ENCODE results near the gene POU2AF2. TPM values are rescaled to one million over a fixed set of nuclear protein-coding genes. Genes with fewer than 3 reads are reported as not detected.

Gene POU2AF2
- total RNA-seq, 1 experiment from 2014 or later = not detected

DNA sequence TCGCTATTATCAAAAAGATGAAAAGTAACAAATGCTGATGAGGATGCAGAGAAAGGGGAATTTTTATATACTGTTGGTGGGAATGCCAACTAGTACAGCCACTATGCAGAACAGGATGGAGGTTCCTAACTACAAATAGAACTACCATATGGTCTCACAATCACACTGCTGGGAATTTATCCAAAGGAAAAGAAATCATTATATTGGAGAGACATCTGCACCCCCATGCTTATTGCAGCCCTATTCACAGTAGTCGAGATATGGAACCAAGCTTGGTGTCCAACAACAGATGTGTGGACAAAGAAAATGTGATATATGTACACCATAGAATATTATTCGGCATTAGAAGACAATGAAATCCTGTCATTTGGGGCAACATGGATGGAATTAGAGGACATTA, 19.6 kb upstream of the POU2AF2 start (continued):
- TF ChIP-seq, protein P1, sequence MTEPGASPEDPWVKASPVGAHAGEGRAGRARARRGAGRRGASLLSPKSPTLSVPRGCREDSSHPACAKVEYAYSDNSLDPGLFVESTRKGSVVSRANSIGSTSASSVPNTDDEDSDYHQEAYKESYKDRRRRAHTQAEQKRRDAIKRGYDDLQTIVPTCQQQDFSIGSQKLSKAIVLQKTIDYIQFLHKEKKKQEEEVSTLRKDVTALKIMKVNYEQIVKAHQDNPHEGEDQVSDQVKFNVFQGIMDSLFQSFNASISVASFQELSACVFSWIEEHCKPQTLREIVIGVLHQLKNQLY (CRISPR knock-in tag; IDR thresholded peaks at IDR 0.05) = no peak
- TF ChIP-seq ZNF232 (CRISPR knock-in tag; IDR thresholded peaks at IDR 0.05) (no peak), TP53 (CRISPR knock-in tag; IDR thresholded peaks at IDR 0.05) (no peak)
- TF ChIP-seq, protein P2, sequence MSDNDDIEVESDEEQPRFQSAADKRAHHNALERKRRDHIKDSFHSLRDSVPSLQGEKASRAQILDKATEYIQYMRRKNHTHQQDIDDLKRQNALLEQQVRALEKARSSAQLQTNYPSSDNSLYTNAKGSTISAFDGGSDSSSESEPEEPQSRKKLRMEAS (CRISPR knock-in tag; IDR thresholded peaks at IDR 0.05) = no peak

DNA sequence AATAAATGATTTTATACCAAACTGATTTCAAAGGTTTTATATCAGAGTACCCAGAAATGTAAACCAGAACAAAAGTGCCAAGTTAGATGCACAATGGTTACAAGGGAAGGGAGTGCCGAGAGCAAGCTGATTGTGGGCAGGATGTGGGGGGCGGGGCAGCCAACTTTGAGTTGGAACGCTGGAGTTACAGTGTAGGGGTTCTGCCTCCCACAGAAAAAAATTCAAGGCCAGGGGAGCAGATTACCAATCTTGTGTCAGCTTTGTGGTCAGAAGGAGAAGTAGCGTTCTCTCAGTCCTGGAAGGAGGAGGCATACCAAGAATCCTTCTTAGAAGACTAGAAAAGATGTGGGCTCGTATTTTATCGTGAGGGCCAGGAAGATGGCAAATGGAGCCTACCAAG, 15.9 kb upstream of the POU2AF2 start:
- H3K4me3 Mint-ChIP-seq = no peak overlapping the region
- H3K4me1 Mint-ChIP-seq = peaks cover 4% of the 10 kb centered on the region; the same call in 1 of the 2 replicates
- H3K27me3 Mint-ChIP-seq (ENCODE audit: low read depth) = peaks cover 4% of the 10 kb centered on the region; the same call in 1 of the 2 replicates
- H3K27ac Mint-ChIP-seq = no peak overlapping the region
- ChIA-PET POLR2A (no interaction called here), CTCF (interaction anchor here (0.9 to 1.9 kb wide), 4 partner anchors 8 to 767 kb away, joined by 4 to 7 read pairs (median 5); no protein-coding TSS in a partner anchor)
- no peaks in the 10 kb centered on the region for H3K36me3 Mint-ChIP-seq
- peaks cover 16% of the 10 kb centered on the region for H3K9me3 Mint-ChIP-seq
- TF ChIP-seq ZNF263 (CRISPR knock-in tag; IDR thresholded peaks at IDR 0.05; ENCODE audit: low read depth) (no peak), ZNF121 (CRISPR knock-in tag; IDR thresholded peaks at IDR 0.05) (no peak), SMAD4 (CRISPR knock-in tag; IDR thresholded peaks at IDR 0.05) (no peak), TP53 (CRISPR knock-in tag; IDR thresholded peaks at IDR 0.05) (no peak), NR2C2 (CRISPR knock-in tag; IDR thresholded peaks at IDR 0.05) (no peak), FOXK1 (CRISPR knock-in tag; IDR thresholded peaks at IDR 0.05) (no peak), SMAD3 (CRISPR knock-in tag; IDR thresholded peaks at IDR 0.05; ENCODE audit: borderline replicate concordance) (no peak), ZNF317 (CRISPR knock-in tag; IDR thresholded peaks at IDR 0.05; ENCODE audit: borderline replicate concordance, low read depth) (no peak), ZNF232 (CRISPR knock-in tag; IDR thresholded peaks at IDR 0.05) (no peak)
- TF ChIP-seq, protein P3, sequence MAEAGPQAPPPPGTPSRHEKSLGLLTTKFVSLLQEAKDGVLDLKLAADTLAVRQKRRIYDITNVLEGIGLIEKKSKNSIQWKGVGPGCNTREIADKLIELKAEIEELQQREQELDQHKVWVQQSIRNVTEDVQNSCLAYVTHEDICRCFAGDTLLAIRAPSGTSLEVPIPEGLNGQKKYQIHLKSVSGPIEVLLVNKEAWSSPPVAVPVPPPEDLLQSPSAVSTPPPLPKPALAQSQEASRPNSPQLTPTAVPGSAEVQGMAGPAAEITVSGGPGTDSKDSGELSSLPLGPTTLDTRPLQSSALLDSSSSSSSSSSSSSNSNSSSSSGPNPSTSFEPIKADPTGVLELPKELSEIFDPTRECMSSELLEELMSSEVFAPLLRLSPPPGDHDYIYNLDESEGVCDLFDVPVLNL (CRISPR knock-in tag; IDR thresholded peaks at IDR 0.05; ENCODE audit: borderline replicate concordance, low read depth) = no peak
- TF ChIP-seq, protein P4, sequence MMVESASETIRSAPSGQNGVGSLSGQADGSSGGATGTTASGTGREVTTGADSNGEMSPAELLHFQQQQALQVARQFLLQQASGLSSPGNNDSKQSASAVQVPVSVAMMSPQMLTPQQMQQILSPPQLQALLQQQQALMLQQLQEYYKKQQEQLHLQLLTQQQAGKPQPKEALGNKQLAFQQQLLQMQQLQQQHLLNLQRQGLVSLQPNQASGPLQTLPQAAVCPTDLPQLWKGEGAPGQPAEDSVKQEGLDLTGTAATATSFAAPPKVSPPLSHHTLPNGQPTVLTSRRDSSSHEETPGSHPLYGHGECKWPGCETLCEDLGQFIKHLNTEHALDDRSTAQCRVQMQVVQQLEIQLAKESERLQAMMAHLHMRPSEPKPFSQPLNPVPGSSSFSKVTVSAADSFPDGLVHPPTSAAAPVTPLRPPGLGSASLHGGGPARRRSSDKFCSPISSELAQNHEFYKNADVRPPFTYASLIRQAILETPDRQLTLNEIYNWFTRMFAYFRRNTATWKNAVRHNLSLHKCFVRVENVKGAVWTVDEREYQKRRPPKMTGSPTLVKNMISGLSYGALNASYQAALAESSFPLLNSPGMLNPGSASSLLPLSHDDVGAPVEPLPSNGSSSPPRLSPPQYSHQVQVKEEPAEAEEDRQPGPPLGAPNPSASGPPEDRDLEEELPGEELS (CRISPR knock-in tag; IDR thresholded peaks at IDR 0.05) = no peak
- TF ChIP-seq, protein P5, sequence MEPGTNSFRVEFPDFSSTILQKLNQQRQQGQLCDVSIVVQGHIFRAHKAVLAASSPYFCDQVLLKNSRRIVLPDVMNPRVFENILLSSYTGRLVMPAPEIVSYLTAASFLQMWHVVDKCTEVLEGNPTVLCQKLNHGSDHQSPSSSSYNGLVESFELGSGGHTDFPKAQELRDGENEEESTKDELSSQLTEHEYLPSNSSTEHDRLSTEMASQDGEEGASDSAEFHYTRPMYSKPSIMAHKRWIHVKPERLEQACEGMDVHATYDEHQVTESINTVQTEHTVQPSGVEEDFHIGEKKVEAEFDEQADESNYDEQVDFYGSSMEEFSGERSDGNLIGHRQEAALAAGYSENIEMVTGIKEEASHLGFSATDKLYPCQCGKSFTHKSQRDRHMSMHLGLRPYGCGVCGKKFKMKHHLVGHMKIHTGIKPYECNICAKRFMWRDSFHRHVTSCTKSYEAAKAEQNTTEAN (CRISPR knock-in tag; IDR thresholded peaks at IDR 0.05) = no peak
- DNase-seq (ENCODE audit: low spot score) (no peak), ATAC-seq (0 out of 2 replicates have a peak, but pooled peaks have one; percentile 23)

DNA sequence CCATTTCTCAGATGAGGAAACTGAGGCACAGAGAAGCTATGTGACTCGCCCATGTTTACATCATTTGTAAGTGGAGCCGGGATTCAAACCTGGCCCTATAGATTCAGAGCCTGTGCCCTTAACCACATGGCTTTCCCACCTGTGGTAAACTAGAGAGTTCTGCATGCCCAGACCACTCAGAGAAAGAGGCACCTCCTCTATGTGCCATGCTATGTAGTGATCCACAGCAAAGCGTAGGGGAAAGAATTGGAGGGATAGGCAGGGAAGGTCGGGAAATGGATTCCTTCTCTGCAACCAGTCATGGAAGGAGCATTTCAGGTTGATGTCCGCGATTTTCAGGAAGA, 15.4 kb upstream of the POU2AF2 start:
- ATAC-seq = peak; percentile 39
- Mint-ChIP-seq H3K4me1 (peaks cover 4% of the 10 kb centered on the region; the same call in 1 of the 2 replicates), H3K9me3 (peaks cover 11% of the 10 kb centered on the region), H3K4me3 (no peak overlapping the region), H3K27me3 (ENCODE audit: low read depth) (peaks cover 4% of the 10 kb centered on the region; the same call in 1 of the 2 replicates), H3K36me3 (no peaks in the 10 kb centered on the region), H3K27ac (no peak overlapping the region)
- no peak for DNase-seq (ENCODE audit: low spot score)
- ChIA-PET CTCF (interaction anchor here (0.8 to 1.9 kb wide), 7 partner anchors 9 to 784 kb away, joined by 3 to 7 read pairs (median 4); no protein-coding TSS in a partner anchor), POLR2A (no interaction called here)
- no peak for TF ChIP-seq ZBTB21 (CRISPR knock-in tag; IDR thresholded peaks at IDR 0.05; ENCODE audit: borderline replicate concordance)
- TF ChIP-seq, protein P6, sequence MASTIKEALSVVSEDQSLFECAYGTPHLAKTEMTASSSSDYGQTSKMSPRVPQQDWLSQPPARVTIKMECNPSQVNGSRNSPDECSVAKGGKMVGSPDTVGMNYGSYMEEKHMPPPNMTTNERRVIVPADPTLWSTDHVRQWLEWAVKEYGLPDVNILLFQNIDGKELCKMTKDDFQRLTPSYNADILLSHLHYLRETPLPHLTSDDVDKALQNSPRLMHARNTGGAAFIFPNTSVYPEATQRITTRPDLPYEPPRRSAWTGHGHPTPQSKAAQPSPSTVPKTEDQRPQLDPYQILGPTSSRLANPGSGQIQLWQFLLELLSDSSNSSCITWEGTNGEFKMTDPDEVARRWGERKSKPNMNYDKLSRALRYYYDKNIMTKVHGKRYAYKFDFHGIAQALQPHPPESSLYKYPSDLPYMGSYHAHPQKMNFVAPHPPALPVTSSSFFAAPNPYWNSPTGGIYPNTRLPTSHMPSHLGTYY (CRISPR knock-in tag; IDR thresholded peaks at IDR 0.05) = no peak
- TF ChIP-seq, protein P7, sequence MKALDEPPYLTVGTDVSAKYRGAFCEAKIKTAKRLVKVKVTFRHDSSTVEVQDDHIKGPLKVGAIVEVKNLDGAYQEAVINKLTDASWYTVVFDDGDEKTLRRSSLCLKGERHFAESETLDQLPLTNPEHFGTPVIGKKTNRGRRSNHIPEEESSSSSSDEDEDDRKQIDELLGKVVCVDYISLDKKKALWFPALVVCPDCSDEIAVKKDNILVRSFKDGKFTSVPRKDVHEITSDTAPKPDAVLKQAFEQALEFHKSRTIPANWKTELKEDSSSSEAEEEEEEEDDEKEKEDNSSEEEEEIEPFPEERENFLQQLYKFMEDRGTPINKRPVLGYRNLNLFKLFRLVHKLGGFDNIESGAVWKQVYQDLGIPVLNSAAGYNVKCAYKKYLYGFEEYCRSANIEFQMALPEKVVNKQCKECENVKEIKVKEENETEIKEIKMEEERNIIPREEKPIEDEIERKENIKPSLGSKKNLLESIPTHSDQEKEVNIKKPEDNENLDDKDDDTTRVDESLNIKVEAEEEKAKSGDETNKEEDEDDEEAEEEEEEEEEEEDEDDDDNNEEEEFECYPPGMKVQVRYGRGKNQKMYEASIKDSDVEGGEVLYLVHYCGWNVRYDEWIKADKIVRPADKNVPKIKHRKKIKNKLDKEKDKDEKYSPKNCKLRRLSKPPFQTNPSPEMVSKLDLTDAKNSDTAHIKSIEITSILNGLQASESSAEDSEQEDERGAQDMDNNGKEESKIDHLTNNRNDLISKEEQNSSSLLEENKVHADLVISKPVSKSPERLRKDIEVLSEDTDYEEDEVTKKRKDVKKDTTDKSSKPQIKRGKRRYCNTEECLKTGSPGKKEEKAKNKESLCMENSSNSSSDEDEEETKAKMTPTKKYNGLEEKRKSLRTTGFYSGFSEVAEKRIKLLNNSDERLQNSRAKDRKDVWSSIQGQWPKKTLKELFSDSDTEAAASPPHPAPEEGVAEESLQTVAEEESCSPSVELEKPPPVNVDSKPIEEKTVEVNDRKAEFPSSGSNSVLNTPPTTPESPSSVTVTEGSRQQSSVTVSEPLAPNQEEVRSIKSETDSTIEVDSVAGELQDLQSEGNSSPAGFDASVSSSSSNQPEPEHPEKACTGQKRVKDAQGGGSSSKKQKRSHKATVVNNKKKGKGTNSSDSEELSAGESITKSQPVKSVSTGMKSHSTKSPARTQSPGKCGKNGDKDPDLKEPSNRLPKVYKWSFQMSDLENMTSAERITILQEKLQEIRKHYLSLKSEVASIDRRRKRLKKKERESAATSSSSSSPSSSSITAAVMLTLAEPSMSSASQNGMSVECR (CRISPR knock-in tag; IDR thresholded peaks at IDR 0.05; ENCODE audit: borderline replicate concordance) = no peak
- no peak for TF ChIP-seq NFE2L1 (CRISPR knock-in tag; IDR thresholded peaks at IDR 0.05)
- no peak for TF ChIP-seq TCF7 (CRISPR knock-in tag; IDR thresholded peaks at IDR 0.05; ENCODE audit: low read depth)
- no peak for TF ChIP-seq ZNF263 (CRISPR knock-in tag; IDR thresholded peaks at IDR 0.05; ENCODE audit: low read depth)
- TF ChIP-seq, protein P5 (CRISPR knock-in tag; IDR thresholded peaks at IDR 0.05) = no peak
- TF ChIP-seq MYBL2 (CRISPR knock-in tag; IDR thresholded peaks at IDR 0.05) = no peak

All from WTC11 (cell line).